Calu3 (cell line): ENCODE results near the gene PRAMEF2. TPM values are rescaled to one million over a fixed set of nuclear protein-coding genes. Genes with fewer than 3 reads are reported as not detected.
"Not testable (repeated sequence)": the region's sequence is repeated elsewhere in the genome, so short reads cannot be mapped to it uniquely, and the experiment has no call there.

Source experiments
- Bru-seq: library from RNA; stranded (reverse); fragments of 400-500 nt; gene quantifications from one replicate; lab custom pipeline; 2021; lab: Mats Ljungman, UMichigan
- BruChase-seq, 2 experiments: library from RNA; stranded (reverse); fragments of 400-500 nt; gene quantifications; one replicate each; lab custom pipeline; 2021; lab: Mats Ljungman, UMichigan
- BruUV-seq: library from RNA; stranded (reverse); fragments of 400-500 nt; replicated peaks from 2 replicates; lab custom pipeline; 2021; lab: Mats Ljungman, UMichigan
- CTCF ChIA-PET: fragments of 300-600 bp; sonication (Branson Sonifier 250); formaldehyde crosslinking; loops from one replicate; lab custom pipeline; 2022; ENCODE audit warnings: antibody characterized with exemption; lab: Charles Lee
- DNase-seq: peaks from one replicate; pipeline ENCODE4 v3.0.0; 2022
- H3K27ac Mint-ChIP-seq: one replicate; pipeline ENCODE4 v1.8.0; 2022; ENCODE audit warnings: mixed read lengths; ENCODE audit not compliant: unreplicated experiment
- H3K27me3 Mint-ChIP-seq: one replicate; pipeline ENCODE4 v1.8.0; 2022; ENCODE audit warnings: mixed read lengths; ENCODE audit not compliant: unreplicated experiment
- H3K36me3 Mint-ChIP-seq: one replicate; pipeline ENCODE4 v1.8.0; 2022; ENCODE audit warnings: mild to moderate bottlenecking, moderate library complexity, mixed read lengths; ENCODE audit not compliant: insufficient read depth, unreplicated experiment
- H3K4me1 Mint-ChIP-seq: one replicate; pipeline ENCODE4 v1.8.0; 2022; ENCODE audit warnings: mild to moderate bottlenecking, low read depth, mixed read lengths; ENCODE audit not compliant: unreplicated experiment
- H3K4me3 Mint-ChIP-seq: one replicate; pipeline ENCODE4 v1.8.0; 2022; ENCODE audit warnings: mild to moderate bottlenecking, low read depth, moderate library complexity, mixed read lengths; ENCODE audit not compliant: unreplicated experiment
- H3K9me3 Mint-ChIP-seq: one replicate; pipeline ENCODE4 v1.8.0; 2022; ENCODE audit warnings: low read depth, mixed read lengths; ENCODE audit not compliant: unreplicated experiment
- CTCF ChIP-seq: fragments of 200-600 bp; IDR thresholded peaks from one replicate; pipeline ENCODE4 v1.8.0; 2022; ENCODE audit warnings: antibody characterized with exemption; ENCODE audit not compliant: unreplicated experiment
- intact Hi-C: fragments of 100-400 bp; cut with micrococcal nuclease; formaldehyde crosslinking; loops from one replicate; pipeline ENCODE4 v1.10.0; 2022; ENCODE audit not compliant: unreplicated experiment
- long read RNA-seq: library from polyadenylated mRNA; stranded (forward); transcript quantifications from one replicate; pipeline ENCODE4 v2.0.0, GENCODE V29; 2022
- total RNA-seq: library from RNA; stranded (reverse); gene quantifications from 2 replicates; pipeline ENCODE4 v1.2.3, GENCODE V29; 2022

The PRAMEF2 gene, protein sequence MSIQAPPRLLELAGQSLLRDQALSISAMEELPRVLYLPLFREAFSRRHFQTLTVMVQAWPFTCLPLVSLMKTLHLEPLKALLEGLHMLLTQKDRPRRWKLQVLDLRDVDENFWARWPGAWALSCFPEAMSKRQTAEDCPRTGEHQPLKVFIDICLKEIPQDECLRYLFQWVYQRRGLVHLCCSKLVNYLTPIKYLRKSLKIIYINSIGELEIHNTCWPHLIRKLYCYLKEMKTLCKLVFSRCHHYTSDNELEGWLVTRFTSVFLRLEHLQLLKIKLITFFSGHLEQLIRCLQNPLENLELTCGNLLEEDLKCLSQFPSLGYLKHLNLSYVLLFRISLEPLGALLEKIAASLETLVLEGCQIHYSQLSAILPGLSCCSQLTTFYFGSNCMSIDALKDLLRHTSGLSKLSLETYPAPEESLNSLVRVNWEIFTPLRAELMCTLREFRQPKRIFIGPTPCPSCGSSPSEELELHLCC
- total RNA-seq (not detected in 2 replicates), Bru-seq, nascent RNA (not detected), BruChase-seq, experiment 1, labeled RNA remaining after a 6-hour chase (not detected), BruChase-seq, experiment 2, labeled RNA remaining after a 2-hour chase (not detected)
- long read RNA-seq = 0 reads

GRCh38 chr1:12856786-12857185 is at the start of gene PRAMEF2:
PRAMEF2 (plus strand) TSS chr1:12857086; CDS start chr1:12859010, 1,924 bp downstream.
- intact Hi-C loops, DNase-seq, H3K27ac Mint-ChIP-seq, H3K4me1 Mint-ChIP-seq, BruUV-seq, H3K36me3 Mint-ChIP-seq, H3K9me3 Mint-ChIP-seq, CTCF ChIA-PET, H3K4me3 Mint-ChIP-seq: not testable (repeated sequence)
- peaks cover 13% of the 10 kb centered on the region for H3K27me3 Mint-ChIP-seq

GRCh38 chr1:12809933-12810332 is 47.0 kb upstream of the PRAMEF2 start:
- Mint-ChIP-seq H3K9me3 (no peaks in the 10 kb centered on the region), H3K4me1 (no peaks in the 10 kb centered on the region), H3K27ac (no peak overlapping the region), H3K4me3 (no peak overlapping the region), H3K36me3 (peaks cover 5% of the 10 kb centered on the region), H3K27me3 (peaks cover 56% of the 10 kb centered on the region)
- CTCF ChIA-PET = no interaction called here
- no peak for TF ChIP-seq CTCF
- DNase-seq = no peak
- no TSS peak for BruUV-seq
- intact Hi-C loops = no loop called here

DNA sequence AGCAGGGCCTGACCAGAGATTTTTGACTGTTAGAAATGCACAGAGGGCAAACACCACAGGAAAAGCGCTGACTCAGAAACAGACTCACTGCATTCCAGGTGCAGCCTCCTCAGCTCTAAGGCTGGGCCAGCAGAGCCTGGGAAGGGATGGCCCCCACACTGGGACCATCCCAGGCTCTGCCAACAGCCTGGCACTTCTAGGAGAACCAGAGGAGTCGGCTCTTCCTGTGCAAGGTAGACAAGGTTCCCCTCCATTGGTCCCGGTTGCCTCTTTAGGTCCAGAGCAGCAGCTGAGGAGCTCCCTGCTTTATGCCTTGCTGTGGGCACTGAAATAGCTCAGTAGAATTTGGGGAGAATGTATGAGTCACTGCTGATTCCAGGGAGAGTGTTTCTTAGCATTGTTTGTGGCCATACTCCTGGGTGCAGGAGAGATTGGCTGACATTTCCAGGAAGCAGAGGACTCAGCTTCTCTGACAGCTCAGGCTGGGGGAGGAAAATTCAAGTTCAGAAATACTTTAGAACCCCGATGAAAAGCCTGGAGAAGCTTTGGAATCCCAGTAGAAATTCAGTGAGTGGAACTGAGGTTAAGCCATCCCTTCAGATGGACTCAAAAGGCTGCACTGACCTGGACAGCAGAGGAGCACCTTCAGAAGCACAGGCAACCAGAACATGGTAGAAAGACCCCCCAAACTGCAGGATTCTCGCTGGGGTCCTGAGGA is 46.0 kb upstream of the PRAMEF2 start:
- no peak for DNase-seq

DNA sequence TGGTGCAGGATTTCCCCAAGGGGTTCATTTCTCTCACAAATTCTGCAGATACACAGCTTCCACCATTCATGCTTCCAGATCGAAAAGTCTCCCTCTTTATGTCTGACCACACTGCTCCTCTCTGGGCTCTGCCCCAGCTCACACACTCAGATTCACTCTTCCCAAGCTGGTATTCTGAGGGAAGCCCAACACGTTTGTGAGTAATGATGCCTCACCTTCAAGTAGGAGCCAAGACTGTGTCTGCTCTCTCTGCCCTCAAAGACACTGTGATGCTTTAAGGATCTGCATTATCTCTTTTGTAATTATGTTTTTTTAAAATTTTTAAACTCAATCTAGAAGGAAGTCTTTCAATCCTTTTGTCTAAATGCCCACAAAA is 45.5 kb upstream of the PRAMEF2 start:
- no TSS peak for BruUV-seq
- Mint-ChIP-seq H3K36me3 (peaks cover 5% of the 10 kb centered on the region), H3K4me3 (no peak overlapping the region), H3K27ac (no peak overlapping the region), H3K27me3 (peaks cover 42% of the 10 kb centered on the region), H3K9me3 (no peaks in the 10 kb centered on the region), H3K4me1 (no peaks in the 10 kb centered on the region)
- intact Hi-C loops = no loop called here
- CTCF ChIA-PET = no interaction called here
- DNase-seq = no peak
- TF ChIP-seq CTCF = no peak

More for the DNA sequence above, 46.0 kb upstream of the PRAMEF2 start:
- H3K27me3 Mint-ChIP-seq = peaks cover 47% of the 10 kb centered on the region
- no TSS peak for BruUV-seq
- no peaks in the 10 kb centered on the region for H3K9me3 Mint-ChIP-seq
- no peak overlapping the region for H3K27ac Mint-ChIP-seq
- CTCF ChIA-PET = no interaction called here
- no peak overlapping the region for H3K4me3 Mint-ChIP-seq
- intact Hi-C loops = no loop called here
- H3K36me3 Mint-ChIP-seq = peaks cover 5% of the 10 kb centered on the region
- no peaks in the 10 kb centered on the region for H3K4me1 Mint-ChIP-seq
- no peak for TF ChIP-seq CTCF

DNA sequence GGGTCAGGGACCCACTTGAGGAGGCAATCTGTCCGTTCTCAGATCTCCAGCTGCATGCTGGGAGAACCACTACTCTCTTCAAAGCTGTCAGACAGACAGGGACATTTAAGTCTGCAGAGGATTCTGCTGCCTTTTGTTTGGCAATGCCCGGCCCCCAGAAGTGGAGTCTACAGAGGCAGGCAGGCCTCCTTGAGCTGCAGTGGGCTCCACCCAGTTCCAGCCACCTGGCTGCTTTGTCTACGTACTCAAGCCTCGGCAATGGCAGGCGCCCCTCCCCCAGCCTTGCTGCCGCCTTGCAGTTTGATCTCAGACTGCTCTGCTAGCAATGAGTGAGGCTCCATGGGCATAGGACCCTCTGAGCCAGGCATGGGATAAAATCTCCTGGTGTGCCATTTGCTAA is 37.8 kb upstream of the PRAMEF2 start:
- not testable (repeated sequence) for H3K4me1 Mint-ChIP-seq

DNA sequence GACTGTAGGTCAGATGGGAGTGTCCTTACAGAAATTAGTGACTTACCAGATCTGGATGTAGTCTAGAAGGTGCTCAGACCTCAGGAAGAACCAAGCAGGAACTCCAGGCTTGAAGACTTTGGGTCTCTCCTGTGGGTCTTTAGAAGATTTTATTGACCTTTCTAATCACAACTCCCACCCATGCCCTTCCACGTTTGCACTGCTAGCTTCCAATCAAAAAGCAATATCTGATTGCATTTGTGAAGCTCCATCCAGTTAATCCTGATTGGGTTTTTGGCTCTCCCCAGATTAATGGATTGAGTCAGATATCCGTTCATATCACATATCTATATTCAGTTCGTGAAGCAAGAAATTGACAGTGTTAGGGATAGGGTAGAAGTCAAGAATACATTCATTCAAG is 25.6 kb upstream of the PRAMEF2 start, which contains the start of gene PRAMEF11:
TSS of gene PRAMEF11 (minus strand) at position 101 of the 400 bp plus-strand sequence. CDS start 2,621 bp downstream, outside the sequence.
- CTCF ChIA-PET, intact Hi-C loops, DNase-seq, BruUV-seq, H3K27me3 Mint-ChIP-seq, H3K27ac Mint-ChIP-seq, H3K36me3 Mint-ChIP-seq, H3K4me1 Mint-ChIP-seq, H3K9me3 Mint-ChIP-seq, H3K4me3 Mint-ChIP-seq: not testable (repeated sequence)

More for the DNA sequence above, 37.8 kb upstream of the PRAMEF2 start:
- DNase-seq, H3K36me3 Mint-ChIP-seq, H3K9me3 Mint-ChIP-seq, intact Hi-C loops, BruUV-seq, H3K27ac Mint-ChIP-seq, CTCF ChIA-PET, H3K4me3 Mint-ChIP-seq: not testable (repeated sequence)
- peaks cover 40% of the 10 kb centered on the region for H3K27me3 Mint-ChIP-seq

GRCh38 chr1:12833251-12833650 is 23.6 kb upstream of the PRAMEF2 start:
- DNase-seq, H3K4me3 Mint-ChIP-seq, H3K36me3 Mint-ChIP-seq, H3K27me3 Mint-ChIP-seq, BruUV-seq, CTCF ChIA-PET, H3K9me3 Mint-ChIP-seq, H3K4me1 Mint-ChIP-seq, intact Hi-C loops, H3K27ac Mint-ChIP-seq: not testable (repeated sequence)
